Stomach (tissue), 9 donors: ENCODE measurements around the gene OGFOD2. TPM values are rescaled to one million over a fixed set of nuclear protein-coding genes. Genes with fewer than 3 reads are reported as not detected.

ENCODE experiments used
- DNase-seq, 2 donors: peaks; one replicate each; pipeline versions ENCODE4 v3.0.0 to v3.0.0-alpha.2; 2013 to 2019
- H3K27ac ChIP-seq, 5 donors: fragments of 200-600 bp in 4 of 5; sonication (generic) in 4 of 5; one replicate each; pipeline ENCODE4 v1.5.1; 2013 to 2019; ENCODE audit warnings: mild to moderate bottlenecking in 1 of 5, moderate library complexity in 1 of 5
- H3K27me3 ChIP-seq, 3 donors: fragments of 200-600 bp; sonication (generic); one replicate each; pipeline ENCODE4 v1.5.1; 2017 to 2019; ENCODE audit warnings: mixed run types in 1 of 3
- H3K36me3 ChIP-seq, 4 donors: fragments of 200-600 bp; sonication (generic); 1 replicate in 3 of 4; 2 replicates in 1 of 4; pipeline ENCODE4 v1.5.1; 2016 to 2019
- H3K4me1 ChIP-seq, 4 donors: fragments of 200-600 bp; sonication (generic); one replicate each; pipeline ENCODE4 v1.5.1; 2016 to 2019
- H3K4me3 ChIP-seq, 4 donors: fragments of 200-600 bp; sonication (generic) in 3 of 4; one replicate each; pipeline ENCODE4 v1.5.1; 2016 to 2019; ENCODE audit warnings: mild to moderate bottlenecking in 1 of 4
- H3K9me3 ChIP-seq, 4 donors: fragments of 200-600 bp; sonication (generic); one replicate each; pipeline ENCODE4 v1.5.1; 2016 to 2019
- EP300 ChIP-seq: sonication (generic); formaldehyde crosslinking; IDR thresholded peaks from one replicate; pipeline ENCODE4 v1.6.1; 2017; ENCODE audit warnings: antibody characterized with exemption
- POLR2A ChIP-seq, 4 donors: fragments of 450-650 bp; IDR thresholded peaks; one replicate each; pipeline ENCODE4 v1.6.1; 2016; ENCODE audit warnings: antibody characterized with exemption in 4 of 4, control low read depth in 2 of 4, mild to moderate bottlenecking in 1 of 4, moderate library complexity in 1 of 4
- POLR2AphosphoS5 ChIP-seq, 3 donors: sonication (generic); formaldehyde crosslinking; IDR thresholded peaks; one replicate each; pipeline ENCODE4 v1.6.1; 2016; ENCODE audit warnings: antibody characterized with exemption in 3 of 3
- WGBS, 5 donors: extraction: QIAGEN DNeasy Blood & Tissue Kit in 3 of 5; methylation state at CpG; one replicate each; pipeline versions ENCODE4 v1.1.5 to v1.1.7; 2013 to 2018; 5-methylcytosine and 5-hydroxymethylcytosine counted together
- intact Hi-C: fragments of 100-400 bp; cut with DNase I; formaldehyde crosslinking; loops from one replicate; pipeline ENCODE4 v1.15.1; 2023; ENCODE audit warnings: low total_unique reads
- polyA plus RNA-seq, 3 donors: library from polyadenylated mRNA; stranded (reverse); fragments of 200-250 nt; gene quantifications; one replicate each; pipeline ENCODE4 v1.2.3, GENCODE V29; 2013
- total RNA-seq, 5 donors: library from RNA; depleted of rRNA; stranded (reverse); fragments of >200 nt; gene quantifications; one replicate each; pipeline versions ENCODE4 v1.1.0 to v1.2.3, GENCODE V29; 2014 to 2016
- TF ChIP-seq, protein P1 (sequence below), 7 experiments: fragments of 450-650 bp in 4 of 7; fragments of 200-600 bp in 3 of 7; sonication (generic) in 3 of 7; IDR thresholded peaks; one replicate each; pipeline ENCODE4 v1.5.1; 2016 to 2019; ENCODE audit warnings: antibody characterized with exemption in 7 of 7, control low read depth in 2 of 7, mild to moderate bottlenecking in 1 of 7
- donor health status: healthy with polysubstance abuse.
- donor health status: Bipolar disorder and iron deficiency.
- donor health status: healthy.

The OGFOD2 gene
- total and polyA plus RNA-seq, 8 donors = 1.7 to 29.2 (median 13.7) TPM

GRCh38 chr12:122949405-122949804 lies 25.6 kb upstream of the OGFOD2 start:
- DNase-seq = no peak
- TF ChIP-seq EP300 = no peak
- TF ChIP-seq POLR2AphosphoS5 (IDR thresholded peaks at IDR 0.05) = no peak
- TF ChIP-seq POLR2A (IDR thresholded peaks at IDR 0.05) = no peak
- TF ChIP-seq, protein P1, sequence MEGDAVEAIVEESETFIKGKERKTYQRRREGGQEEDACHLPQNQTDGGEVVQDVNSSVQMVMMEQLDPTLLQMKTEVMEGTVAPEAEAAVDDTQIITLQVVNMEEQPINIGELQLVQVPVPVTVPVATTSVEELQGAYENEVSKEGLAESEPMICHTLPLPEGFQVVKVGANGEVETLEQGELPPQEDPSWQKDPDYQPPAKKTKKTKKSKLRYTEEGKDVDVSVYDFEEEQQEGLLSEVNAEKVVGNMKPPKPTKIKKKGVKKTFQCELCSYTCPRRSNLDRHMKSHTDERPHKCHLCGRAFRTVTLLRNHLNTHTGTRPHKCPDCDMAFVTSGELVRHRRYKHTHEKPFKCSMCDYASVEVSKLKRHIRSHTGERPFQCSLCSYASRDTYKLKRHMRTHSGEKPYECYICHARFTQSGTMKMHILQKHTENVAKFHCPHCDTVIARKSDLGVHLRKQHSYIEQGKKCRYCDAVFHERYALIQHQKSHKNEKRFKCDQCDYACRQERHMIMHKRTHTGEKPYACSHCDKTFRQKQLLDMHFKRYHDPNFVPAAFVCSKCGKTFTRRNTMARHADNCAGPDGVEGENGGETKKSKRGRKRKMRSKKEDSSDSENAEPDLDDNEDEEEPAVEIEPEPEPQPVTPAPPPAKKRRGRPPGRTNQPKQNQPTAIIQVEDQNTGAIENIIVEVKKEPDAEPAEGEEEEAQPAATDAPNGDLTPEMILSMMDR (IDR thresholded peaks at IDR 0.05) = no peak
- Histone ChIP-seq H3K27ac (peak overlapping the region in 1 of 5 donors; percentile 21), H3K36me3 (no peaks in the 10 kb centered on the region), H3K4me3 (no peak overlapping the region), H3K27me3 (no peaks in the 10 kb centered on the region), H3K4me1 (peaks cover 31 to 69% (median 32%) of the 10 kb centered on the region in 4 donors), H3K9me3 (no peaks in the 10 kb centered on the region)
- WGBS, 5 donors = 83 to 98% (median 87%) methylated on average over 7 to 8 of the region's 8 CpGs
- intact Hi-C loops = no loop called here

DNA sequence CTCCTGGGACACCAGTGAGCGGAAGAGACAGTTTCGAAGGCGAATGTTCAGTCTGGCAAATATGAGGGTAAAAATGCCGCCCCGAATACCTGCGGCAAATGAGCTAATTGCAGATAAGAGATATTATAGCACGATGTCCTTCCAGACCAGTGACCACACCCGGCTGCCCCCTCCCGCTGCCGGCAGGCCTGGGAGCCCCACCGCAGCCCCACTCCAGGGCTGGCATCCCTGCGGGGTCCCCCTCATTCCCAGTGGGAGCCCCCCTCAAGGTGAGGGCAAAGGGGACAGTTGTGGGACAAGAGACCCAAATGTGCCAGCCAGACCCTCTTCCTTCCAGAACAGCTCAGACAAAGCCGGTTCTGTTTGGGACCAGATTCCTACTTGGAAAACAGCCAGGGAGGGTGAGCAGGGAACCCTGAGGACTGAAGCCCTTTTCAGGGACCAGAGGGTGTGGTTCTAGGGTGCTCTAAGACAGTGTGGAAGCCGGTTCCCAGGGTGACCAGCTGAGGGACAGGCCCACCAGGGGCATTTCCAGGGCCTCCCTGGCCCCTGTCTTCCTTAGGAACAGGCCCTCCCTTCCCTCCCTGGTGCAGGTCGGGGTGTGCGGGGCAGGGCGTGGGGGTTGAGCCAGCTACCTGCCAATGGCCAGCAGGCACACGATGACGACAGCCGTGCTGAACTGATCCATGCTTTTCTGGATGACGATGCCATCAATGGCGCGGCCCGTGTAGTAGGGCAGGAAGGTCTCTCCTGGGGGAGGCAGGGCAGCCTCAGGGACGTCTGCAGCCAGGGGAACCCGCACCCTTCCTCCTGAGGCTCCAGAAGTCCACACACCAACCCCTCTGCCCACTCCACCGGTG lies 25.0 kb upstream of the OGFOD2 start:
- DNase-seq = peak in 1 of 2 donors; percentile 49
- no peaks in the 10 kb centered on the region for H3K36me3 ChIP-seq

GRCh38 chr12:122951406-122951805 lies 23.6 kb upstream of the OGFOD2 start:
- Histone ChIP-seq H3K9me3 (no peaks in the 10 kb centered on the region), H3K4me3 (no peak overlapping the region), H3K27ac (peak overlapping the region; percentile 4 to 63 (median 45)), H3K36me3 (peaks cover 0 to 4% (median 0%) of the 10 kb centered on the region in 4 donors), H3K4me1 (peaks cover 18 to 49% (median 22%) of the 10 kb centered on the region in 4 donors), H3K27me3 (no peaks in the 10 kb centered on the region)
- 42 to 69% (median 57%) methylated on average over 9 of the region's 9 CpGs for WGBS, 5 donors
- no peak for TF ChIP-seq EP300
- TF ChIP-seq POLR2AphosphoS5 (IDR thresholded peaks at IDR 0.05) = peak in 1 of 3 donors; percentile 80
- TF ChIP-seq, protein P1 (IDR thresholded peaks at IDR 0.05) = no peak
- peak; percentile 51 to 73 for DNase-seq
- intact Hi-C loops = loop anchor here (5.0 kb wide), 1 partner anchor 94 kb away; no protein-coding TSS in a partner anchor

More for the DNA sequence above, 25.0 kb upstream of the OGFOD2 start:
- Histone ChIP-seq H3K27ac (peak overlapping the region in 3 of 5 donors; percentile 3 to 31 (median 21)), H3K27me3 (no peaks in the 10 kb centered on the region), H3K9me3 (no peaks in the 10 kb centered on the region), H3K4me1 (peaks cover 25 to 63% (median 26%) of the 10 kb centered on the region in 4 donors), H3K4me3 (no peak overlapping the region)
- 66 to 79% (median 71%) methylated on average over 16 to 27 of the region's 27 CpGs for WGBS, 5 donors
- TF ChIP-seq POLR2A (IDR thresholded peaks at IDR 0.05) (no peak), EP300 (no peak), POLR2AphosphoS5 (IDR thresholded peaks at IDR 0.05) (no peak)
- TF ChIP-seq, protein P1 (IDR thresholded peaks at IDR 0.05) = no peak
- intact Hi-C loops = loop anchor here (5.0 kb wide), 1 partner anchor 93 kb away; no protein-coding TSS in a partner anchor

- peak overlapping the region; percentile 1 to 63 (median 31) for H3K27ac ChIP-seq
- no peaks in the 10 kb centered on the region for H3K9me3 ChIP-seq
- TF ChIP-seq POLR2AphosphoS5 (IDR thresholded peaks at IDR 0.05) (peak in 1 of 3 donors; percentile 72), POLR2A (IDR thresholded peaks at IDR 0.05) (no peak), EP300 (no peak)
- TF ChIP-seq, protein P1 (IDR thresholded peaks at IDR 0.05) = peak in 5 of 7 experiments; percentile 69 to 87 (median 77)
- H3K27me3 ChIP-seq = no peaks in the 10 kb centered on the region
- DNase-seq = peak; percentile 84 to 91
- H3K36me3 ChIP-seq = peaks cover 0 to 12% (median 0%) of the 10 kb centered on the region in 4 donors
- peaks cover 10 to 41% (median 15%) of the 10 kb centered on the region in 4 donors for H3K4me1 ChIP-seq
- H3K4me3 ChIP-seq = no peak overlapping the region
- intact Hi-C loops = loop anchor here (5.0 kb wide), 1 partner anchor 95 kb away; no protein-coding TSS in a partner anchor
- WGBS, 5 donors = 62 to 68% (median 67%) methylated on average over 11 to 12 of the region's 12 CpGs
These were observed 22.8 kb upstream of the OGFOD2 start for GRCh38 chr12:122951979-122952892.
